Astrocyte of the spinal cord (primary cell): ENCODE measurements around the gene TRIM29.

ENCODE experiments used
- DNase-seq: peaks from one replicate; pipeline ENCODE4 v3.0.0; 2011; ENCODE audit warnings: low read depth, low spot score
- H3K4me3 ChIP-seq: 2 replicates; pipeline ENCODE4 v1.5.1; 2011; ENCODE audit warnings: low read depth, mild to moderate bottlenecking, low read length, moderate library complexity
- CTCF ChIP-seq: IDR thresholded peaks from 2 replicates; pipeline ENCODE4 v1.5.1; 2012; ENCODE audit warnings: low read depth, mild to moderate bottlenecking, low read length, inconsistent platforms
- in situ Hi-C: cut with HindIII; loops from 2 replicates; pipeline ENCODE4 v1.10.0; 2017; ENCODE audit warnings: low sequenced_read_pairs

TRIM29 gene

GRCh38 chr11:120078397-120078796 is 59.5 kb downstream of the TRIM29 start:
- DNase-seq = no peak
- TF ChIP-seq CTCF = no peak
- H3K4me3 ChIP-seq = no peak overlapping the region
- in situ Hi-C loops = no loop called here

GRCh38 chr11:120074076-120074475 is 63.8 kb downstream of the TRIM29 start:
- H3K4me3 ChIP-seq = no peak overlapping the region
- DNase-seq = no peak
- TF ChIP-seq CTCF = no peak
- in situ Hi-C loops = no loop called here

GRCh38 chr11:120073196-120073595 is 64.7 kb downstream of the TRIM29 start:
- TF ChIP-seq CTCF = no peak
- no peak overlapping the region for H3K4me3 ChIP-seq
- no peak for DNase-seq
- in situ Hi-C loops = no loop called here

- no peak overlapping the region for H3K4me3 ChIP-seq
- DNase-seq = peak; percentile 18
- TF ChIP-seq CTCF = no peak
- in situ Hi-C loops = no loop called here
Measured at GRCh38 chr11:120068114-120068573, 69.8 kb downstream of the TRIM29 start.

- no peak for TF ChIP-seq CTCF
- no peak for DNase-seq
- in situ Hi-C loops = no loop called here
- H3K4me3 ChIP-seq = no peak overlapping the region
Measured at GRCh38 chr11:120067438-120068113, 70.3 kb downstream of the TRIM29 start.

GRCh38 chr11:120066738-120067437 is 71.0 kb downstream of the TRIM29 start:
- in situ Hi-C loops = no loop called here
- no peak for DNase-seq
- H3K4me3 ChIP-seq = no peak overlapping the region
- TF ChIP-seq CTCF = no peak
